K562 (cell line): ENCODE results near the gene IFFO2. TPM values are rescaled to one million over a fixed set of nuclear protein-coding genes. Genes with fewer than 3 reads are reported as not detected.

ENCODE experiments used
- ATAC-seq: fragments of 200-7000 bp; cut with Tn5 transposase; 3 replicates; pipeline ENCODE4 v1.9.1; 2020; ENCODE audit warnings: moderate library complexity
- BruUV-seq: library from RNA; stranded (reverse); fragments of 400-500 nt; replicated peaks from 2 replicates; lab custom pipeline; 2021; lab: Mats Ljungman, UMichigan
- CTCF ChIA-PET: fragments of 300-600 bp; formaldehyde crosslinking; extraction: SDS; loops from one replicate; lab custom pipeline; 2021; ENCODE audit warnings: low intra/inter-chr PET ratio; lab: Yijun Ruan, JAX
- POLR2A ChIA-PET: fragments of 300-600, 350-650 bp; sonication (Branson Sonifier 250); formaldehyde crosslinking; extraction: SDS; loops from one replicate; lab custom pipeline; 2021; ENCODE audit warnings: antibody characterized with exemption, inconsistent platforms; lab: Yijun Ruan, JAX
- DNase-seq, 4 experiments: peaks; one replicate each; pipeline versions ENCODE4 v3.0.0 to v3.0.0-alpha.2; 2011 to 2018; ENCODE audit warnings: low spot score in 3 of 4, mixed read lengths in 3 of 4; ENCODE audit errors: extremely low read depth in 1 of 4
- FAIRE-seq: peaks from 2 replicates; lab custom pipeline; 2011; peaks lifted over from hg19 to GRCh38; lab: Jason Lieb, UNC
- H2AFZ ChIP-seq: 2 replicates; pipeline ENCODE4 v1.6.0; 2011; ENCODE audit warnings: low read depth, low read length, control low read depth, inconsistent platforms
- H3K27ac ChIP-seq: fragments of 200-600 bp; 3 replicates; pipeline ENCODE4 v1.8.0; 2011; ENCODE audit warnings: low read depth, mild to moderate bottlenecking, control low read depth, inconsistent platforms, low read length, moderate library complexity, mixed read lengths; ENCODE audit errors: extremely low read depth
- H3K27me3 ChIP-seq, 2 experiments: fragments of 300-600 bp in 1 of 2; 2 replicates in 1 of 2; 3 replicates in 1 of 2; pipeline versions ENCODE4 v1.6.0 to v1.8.0; 2011; ENCODE audit warnings: inconsistent platforms in 2 of 2, low read length in 2 of 2, mild to moderate bottlenecking in 1 of 2, mixed read lengths in 1 of 2, moderate library complexity in 1 of 2; ENCODE audit not compliant: control insufficient read depth in 2 of 2, insufficient read depth in 2 of 2
- H3K36me3 ChIP-seq: fragments of 300-600 bp; 3 replicates; pipeline ENCODE4 v1.8.0; 2011; ENCODE audit warnings: mild to moderate bottlenecking, low read length, inconsistent platforms; ENCODE audit not compliant: control insufficient read depth, insufficient read depth
- H3K4me1 ChIP-seq, 2 experiments: fragments of 200-600 bp in 1 of 2; replicated peaks in 1 of 2; 2 replicates in 1 of 2; 3 replicates in 1 of 2; pipeline versions ENCODE4 v1.5.1 to v1.8.0; 2011; ENCODE audit warnings: inconsistent platforms in 2 of 2, low read length in 2 of 2, mild to moderate bottlenecking in 1 of 2, mixed read lengths in 1 of 2, moderate library complexity in 1 of 2; ENCODE audit not compliant: control insufficient read depth in 2 of 2, insufficient read depth in 2 of 2
- H3K4me2 ChIP-seq: 2 replicates; pipeline ENCODE4 v1.6.1; 2011; ENCODE audit warnings: low read length, control low read depth, inconsistent platforms, mixed read lengths; ENCODE audit not compliant: insufficient read depth
- H3K4me3 ChIP-seq: fragments of 200-600 bp; sonication (generic), shearing (Covaris generic); 2 replicates; pipeline ENCODE4 v1.5.1; 2016; ENCODE audit warnings: control low read depth, inconsistent platforms
- H3K79me2 ChIP-seq: fragments of 200-600 bp; 3 replicates; pipeline ENCODE4 v1.8.0; 2011; ENCODE audit warnings: low read length, inconsistent platforms; ENCODE audit not compliant: control insufficient read depth, insufficient read depth
- H3K9ac ChIP-seq, 2 experiments: 2 replicates each; pipeline versions ENCODE4 v1.6.0 to v1.6.1; 2011; ENCODE audit warnings: low read depth in 2 of 2, low read length in 2 of 2, control low read depth in 1 of 2, inconsistent platforms in 1 of 2, mild to moderate bottlenecking in 1 of 2, mixed read lengths in 1 of 2; ENCODE audit not compliant: insufficient read depth in 1 of 2
- H3K9me1 ChIP-seq: one replicate; pipeline ENCODE4 v1.6.0; 2011; ENCODE audit warnings: inconsistent platforms, mild to moderate bottlenecking, low read length, moderate library complexity; ENCODE audit not compliant: control insufficient read depth, insufficient read depth
- H3K9me3 ChIP-seq: replicated peaks from 2 replicates; pipeline ENCODE4 v1.5.1; 2011; ENCODE audit warnings: low read depth, low read length, inconsistent platforms; ENCODE audit not compliant: control insufficient read depth, insufficient read depth
- H4K20me1 ChIP-seq: replicated peaks from 2 replicates; pipeline ENCODE4 v1.6.1; 2011; ENCODE audit warnings: low read length, inconsistent platforms, mixed read lengths; ENCODE audit not compliant: control insufficient read depth, insufficient read depth
- GABPA ChIP-seq: fragments of 200-800 bp; sonication (Bioruptor generic); conservative IDR thresholded peaks from 2 replicates; pipeline ENCODE4 v1.6.1; 2016; ENCODE audit warnings: low read depth, missing genetic modification characterization, missing compliant biosample characterization
- LCOR ChIP-seq: sonication (generic); formaldehyde crosslinking; IDR thresholded peaks from 2 replicates; pipeline ENCODE4 v1.8.0; 2022; ENCODE audit warnings: mild to moderate bottlenecking, missing genetic modification reagents
- MCM2 ChIP-seq: fragments of 450-650 bp; IDR thresholded peaks from 2 replicates; pipeline ENCODE4 v1.6.1; 2017; ENCODE audit warnings: low read depth, mild to moderate bottlenecking
- NFE2L1 ChIP-seq: fragments of 450-650 bp; IDR thresholded peaks from 2 replicates; pipeline ENCODE4 v1.6.1; 2016; ENCODE audit warnings: missing genetic modification characterization, low read depth, mild to moderate bottlenecking, missing compliant biosample characterization, moderate library complexity, borderline replicate concordance
- ZNF24 ChIP-seq: fragments of 450-650 bp; IDR thresholded peaks from 2 replicates; pipeline ENCODE4 v1.6.1; 2016
- WGBS: fragments of 100-300 bp; shearing (Covaris generic); methylation state at CpG from one replicate; pipeline ENCODE4 v1.1.6; 2016; ENCODE audit warnings: low coverage, mixed read lengths; ENCODE audit not compliant: insufficient coverage; ENCODE audit errors: missing lambda C conversion rate; 5-methylcytosine and 5-hydroxymethylcytosine counted together
- in situ Hi-C: fragments of 300-500 bp; cut with MboI; formaldehyde crosslinking; loops from 4 replicates; pipeline ENCODE4 v1.15.0; 2018; ENCODE audit warnings: inconsistent platforms, mixed read lengths
- intact Hi-C: fragments of 100-400 bp; cut with micrococcal nuclease; formaldehyde crosslinking; loops from 2 replicates; pipeline ENCODE4 v1.14.2; 2022
- polyA plus RNA-seq, 8 experiments: library from polyadenylated mRNA; depleted of rRNA in 4 of 8; stranded (reverse) in 5 of 8; unstranded in 3 of 8; fragments of >200 nt; fragmentation: Nextera tagmentation in 2 of 8; fragmentation: Illumina TruSeq in 1 of 8; extraction: Ambion mirVana in 2 of 8; extraction: Trizol in 1 of 8; gene quantifications; 2 replicates each; pipeline versions ENCODE4 v1.2.1 to v1.2.3, GENCODE V29; 2011 to 2014; ENCODE audit warnings: inconsistent platforms in 1 of 8, missing spikeins in 1 of 8
- total RNA-seq, 7 experiments: library from RNA; depleted of rRNA in 6 of 7; stranded (reverse); fragments of >200 nt in 6 of 7; fragmentation: Illumina TruSeq in 2 of 7; extraction: Trizol in 2 of 7; gene quantifications; 2 replicates each; pipeline versions ENCODE4 v1.2.1 to v1.2.3, GENCODE V29; 2011 to 2021; ENCODE audit warnings: low replicate concordance in 1 of 7
- TF ChIP-seq, protein P1 (sequence below): fragments of 250-450 bp; sonication (Bioruptor Pico); IDR thresholded peaks from 2 replicates; pipeline ENCODE4 v1.8.0; 2021; ENCODE audit warnings: mild to moderate bottlenecking, moderate library complexity
- TF ChIP-seq, protein P2 (sequence below): fragments of 200-800 bp; sonication (Bioruptor generic); IDR thresholded peaks from 2 replicates; pipeline ENCODE4 v1.6.1; 2016; ENCODE audit warnings: missing genetic modification characterization, missing compliant biosample characterization

The IFFO2 gene
- total and polyA plus RNA-seq, 9 of the 15 experiments (the other 6 are each of a cell fraction or from before 2014, with no cell fraction given), result 0.15 to 1.0 (median 0.44) TPM; not detected in 2

DNA sequence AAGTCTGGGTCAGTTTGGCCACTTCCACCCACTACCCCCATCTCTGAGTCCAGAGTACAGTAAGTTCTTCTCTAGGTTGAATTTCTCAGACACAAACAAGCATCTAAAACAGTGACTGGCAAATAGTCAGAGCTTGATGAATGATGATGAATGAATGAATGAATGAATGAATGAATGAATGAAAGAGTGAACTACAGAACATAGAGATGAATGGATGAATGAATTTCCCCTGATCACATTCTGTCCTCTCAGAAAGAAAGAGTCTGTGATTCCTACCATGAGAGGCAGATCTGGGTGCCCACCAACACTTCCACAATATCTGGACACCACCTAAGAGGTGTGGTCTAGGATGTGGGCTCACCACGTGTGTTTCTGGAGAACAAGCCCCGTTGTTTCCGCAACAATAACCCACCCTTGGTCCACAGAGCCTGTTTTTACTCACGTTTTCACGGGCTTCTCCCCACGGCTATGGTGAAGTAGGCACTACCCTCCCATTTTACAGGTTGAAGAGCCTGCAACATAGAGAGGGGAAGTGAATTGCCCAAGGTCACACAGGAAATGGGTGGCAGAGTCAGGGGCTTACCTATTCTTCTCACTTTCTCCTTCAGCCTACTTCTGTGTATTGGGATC, 40.2 kb upstream of the IFFO2 start:
- FAIRE-seq (no peak), DNase-seq (no peak), ATAC-seq (no peak)
- Histone ChIP-seq H3K27me3 (peaks cover 3 to 43% of the 10 kb centered on the region in 2 experiments; a peak in 3 of 5 replicates), H3K9me3 (0 out of 2 replicates have a peak, but pooled peaks cover 4% of the 10 kb centered on the region), H3K9me1 (no peaks in the 10 kb centered on the region), H3K4me2 (no peak overlapping the region), H3K4me1 (no peaks in the 10 kb centered on the region), H3K36me3 (no peaks in the 10 kb centered on the region), H4K20me1 (no peaks in the 10 kb centered on the region), H3K4me3 (no peak overlapping the region), H3K27ac (no peak overlapping the region), H3K79me2 (no peaks in the 10 kb centered on the region), H3K9ac (no peak overlapping the region), H2AFZ (no peak overlapping the region)
- ChIA-PET CTCF (no interaction called here), POLR2A (interaction anchor here (0.6 kb wide), 1 partner anchor 270 kb away, joined by 3 read pairs; no protein-coding TSS in a partner anchor)
- intact Hi-C loops (no loop called here), in situ Hi-C loops (no loop called here)
- no TSS peak for BruUV-seq
- 0% methylated on average over 6 of the region's 6 CpGs for WGBS
- TF ChIP-seq, protein P1, sequence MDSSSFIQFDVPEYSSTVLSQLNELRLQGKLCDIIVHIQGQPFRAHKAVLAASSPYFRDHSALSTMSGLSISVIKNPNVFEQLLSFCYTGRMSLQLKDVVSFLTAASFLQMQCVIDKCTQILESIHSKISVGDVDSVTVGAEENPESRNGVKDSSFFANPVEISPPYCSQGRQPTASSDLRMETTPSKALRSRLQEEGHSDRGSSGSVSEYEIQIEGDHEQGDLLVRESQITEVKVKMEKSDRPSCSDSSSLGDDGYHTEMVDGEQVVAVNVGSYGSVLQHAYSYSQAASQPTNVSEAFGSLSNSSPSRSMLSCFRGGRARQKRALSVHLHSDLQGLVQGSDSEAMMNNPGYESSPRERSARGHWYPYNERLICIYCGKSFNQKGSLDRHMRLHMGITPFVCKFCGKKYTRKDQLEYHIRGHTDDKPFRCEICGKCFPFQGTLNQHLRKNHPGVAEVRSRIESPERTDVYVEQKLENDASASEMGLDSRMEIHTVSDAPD, result no peak
- no peak for TF ChIP-seq LCOR (CRISPR knock-in tag)
- no peak for TF ChIP-seq GABPA (tag)
- TF ChIP-seq, protein P2, sequence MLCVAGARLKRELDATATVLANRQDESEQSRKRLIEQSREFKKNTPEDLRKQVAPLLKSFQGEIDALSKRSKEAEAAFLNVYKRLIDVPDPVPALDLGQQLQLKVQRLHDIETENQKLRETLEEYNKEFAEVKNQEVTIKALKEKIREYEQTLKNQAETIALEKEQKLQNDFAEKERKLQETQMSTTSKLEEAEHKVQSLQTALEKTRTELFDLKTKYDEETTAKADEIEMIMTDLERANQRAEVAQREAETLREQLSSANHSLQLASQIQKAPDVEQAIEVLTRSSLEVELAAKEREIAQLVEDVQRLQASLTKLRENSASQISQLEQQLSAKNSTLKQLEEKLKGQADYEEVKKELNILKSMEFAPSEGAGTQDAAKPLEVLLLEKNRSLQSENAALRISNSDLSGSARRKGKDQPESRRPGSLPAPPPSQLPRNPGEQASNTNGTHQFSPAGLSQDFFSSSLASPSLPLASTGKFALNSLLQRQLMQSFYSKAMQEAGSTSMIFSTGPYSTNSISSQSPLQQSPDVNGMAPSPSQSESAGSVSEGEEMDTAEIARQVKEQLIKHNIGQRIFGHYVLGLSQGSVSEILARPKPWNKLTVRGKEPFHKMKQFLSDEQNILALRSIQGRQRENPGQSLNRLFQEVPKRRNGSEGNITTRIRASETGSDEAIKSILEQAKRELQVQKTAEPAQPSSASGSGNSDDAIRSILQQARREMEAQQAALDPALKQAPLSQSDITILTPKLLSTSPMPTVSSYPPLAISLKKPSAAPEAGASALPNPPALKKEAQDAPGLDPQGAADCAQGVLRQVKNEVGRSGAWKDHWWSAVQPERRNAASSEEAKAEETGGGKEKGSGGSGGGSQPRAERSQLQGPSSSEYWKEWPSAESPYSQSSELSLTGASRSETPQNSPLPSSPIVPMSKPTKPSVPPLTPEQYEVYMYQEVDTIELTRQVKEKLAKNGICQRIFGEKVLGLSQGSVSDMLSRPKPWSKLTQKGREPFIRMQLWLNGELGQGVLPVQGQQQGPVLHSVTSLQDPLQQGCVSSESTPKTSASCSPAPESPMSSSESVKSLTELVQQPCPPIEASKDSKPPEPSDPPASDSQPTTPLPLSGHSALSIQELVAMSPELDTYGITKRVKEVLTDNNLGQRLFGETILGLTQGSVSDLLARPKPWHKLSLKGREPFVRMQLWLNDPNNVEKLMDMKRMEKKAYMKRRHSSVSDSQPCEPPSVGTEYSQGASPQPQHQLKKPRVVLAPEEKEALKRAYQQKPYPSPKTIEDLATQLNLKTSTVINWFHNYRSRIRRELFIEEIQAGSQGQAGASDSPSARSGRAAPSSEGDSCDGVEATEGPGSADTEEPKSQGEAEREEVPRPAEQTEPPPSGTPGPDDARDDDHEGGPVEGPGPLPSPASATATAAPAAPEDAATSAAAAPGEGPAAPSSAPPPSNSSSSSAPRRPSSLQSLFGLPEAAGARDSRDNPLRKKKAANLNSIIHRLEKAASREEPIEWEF (CRISPR knock-in tag), result no peak
- TF ChIP-seq NFE2L1 (tag), result no peak
- no peak for TF ChIP-seq MCM2
- TF ChIP-seq ZNF24, result peak; percentile 96
